NT2/D1 (cell line): ENCODE measurements around the gene CTDSPL2.

Source experiments
- SUZ12 ChIP-seq: IDR thresholded peaks from 2 replicates; pipeline ENCODE4 v1.6.1; 2011; ENCODE audit not compliant: insufficient read length, insufficient read depth; ENCODE audit errors: extremely low read depth
- YY1 ChIP-seq: IDR thresholded peaks from 2 replicates; pipeline ENCODE4 v1.6.1; 2011; ENCODE audit not compliant: insufficient read length, insufficient read depth
- ZNF274 ChIP-seq: IDR thresholded peaks from 2 replicates; pipeline ENCODE4 v1.6.1; 2011; ENCODE audit warnings: mild to moderate bottlenecking, low read depth, low read length

- no peak for TF ChIP-seq ZNF274
- TF ChIP-seq YY1: no peak
- TF ChIP-seq SUZ12: no peak
Measured at GRCh38 chr15:44535523-44536301, 108.3 kb downstream of the CTDSPL2 start.
